HEK293 (cell line): ENCODE results near the gene RBCK1.

ENCODE experiments used
- CTCF ChIA-PET: fragments of 350-600 bp; formaldehyde crosslinking; extraction: SDS; loops from one replicate; lab custom pipeline; 2021; ENCODE audit warnings: antibody characterized with exemption; lab: Yijun Ruan, JAX
- POLR2A ChIA-PET: fragments of 300-600 bp; formaldehyde crosslinking; extraction: SDS; loops from one replicate; lab custom pipeline; 2020; ENCODE audit warnings: antibody characterized with exemption, inconsistent platforms; lab: Yijun Ruan, JAX
- H3K27ac ChIP-seq: fragments of 200-500 bp; sonication (Bioruptor generic); 2 replicates; pipeline ENCODE4 v1.5.1; 2014; ENCODE audit warnings: low read depth, low read length, control low read depth, inconsistent platforms; ENCODE audit errors: extremely low read depth
- H3K36me3 ChIP-seq, 2 experiments: fragments of 200-500 bp in 1 of 2; sonication (Bioruptor generic) in 1 of 2; 1 replicate in 1 of 2; 2 replicates in 1 of 2; pipeline ENCODE4 v1.5.1; 2014 to 2017; ENCODE audit warnings: inconsistent platforms in 2 of 2, low read length in 2 of 2; ENCODE audit not compliant: control insufficient read depth in 2 of 2, insufficient read depth in 1 of 2
- H3K4me1 ChIP-seq: fragments of 200-500 bp; sonication (Bioruptor generic); 2 replicates; pipeline ENCODE4 v1.5.1; 2014; ENCODE audit warnings: mild to moderate bottlenecking, low read length, inconsistent platforms; ENCODE audit not compliant: control insufficient read depth, insufficient read depth
- H3K4me3 ChIP-seq: 2 replicates; pipeline ENCODE4 v1.5.1; 2011; ENCODE audit warnings: low read depth, mild to moderate bottlenecking, control low read depth, low read length, moderate library complexity
- H3K9me3 ChIP-seq: fragments of 200-500 bp; sonication (Bioruptor generic); 2 replicates; pipeline ENCODE4 v1.5.1; 2014; ENCODE audit warnings: low read depth, low read length, inconsistent platforms; ENCODE audit not compliant: control insufficient read depth, insufficient read depth
- BCL11B ChIP-seq: fragments of 450-650 bp; formaldehyde crosslinking; IDR thresholded peaks from 2 replicates; pipeline ENCODE4 v1.5.1; 2016; ENCODE audit warnings: low read depth, missing biosample characterization, missing genetic modification characterization
- GLI4 ChIP-seq: fragments of 450-650 bp; formaldehyde crosslinking; IDR thresholded peaks from 2 replicates; pipeline ENCODE4 v1.5.1; 2016; ENCODE audit warnings: missing biosample characterization, missing genetic modification characterization
- GLIS2 ChIP-seq: fragments of 450-650 bp; formaldehyde crosslinking; IDR thresholded peaks from 2 replicates; pipeline ENCODE4 v1.5.1; 2016; ENCODE audit warnings: missing biosample characterization, missing genetic modification characterization
- MYNN ChIP-seq: fragments of 450-650 bp; formaldehyde crosslinking; IDR thresholded peaks from 2 replicates; pipeline ENCODE4 v1.5.1; 2016; ENCODE audit warnings: missing biosample characterization, missing genetic modification characterization, borderline replicate concordance
- REPIN1 ChIP-seq: fragments of 450-650 bp; formaldehyde crosslinking; IDR thresholded peaks from 2 replicates; pipeline ENCODE4 v1.5.1; 2017; ENCODE audit warnings: missing biosample characterization, missing genetic modification characterization, low read depth
- SCRT1 ChIP-seq: fragments of 450-650 bp; formaldehyde crosslinking; IDR thresholded peaks from 2 replicates; pipeline ENCODE4 v1.5.1; 2016; ENCODE audit warnings: missing biosample characterization, missing genetic modification characterization, borderline replicate concordance
- SCRT2 ChIP-seq: fragments of 450-650 bp; formaldehyde crosslinking; IDR thresholded peaks from 2 replicates; pipeline ENCODE4 v1.5.1; 2016; ENCODE audit warnings: missing biosample characterization, missing genetic modification characterization
- SP3 ChIP-seq: fragments of 450-650 bp; formaldehyde crosslinking; IDR thresholded peaks from 2 replicates; pipeline ENCODE4 v1.5.1; 2016; ENCODE audit warnings: missing biosample characterization, missing genetic modification characterization
- ZBTB17 ChIP-seq: fragments of 450-650 bp; formaldehyde crosslinking; IDR thresholded peaks from 2 replicates; pipeline ENCODE4 v1.5.1; 2016; ENCODE audit warnings: missing biosample characterization, missing genetic modification characterization
- ZBTB20 ChIP-seq: fragments of 450-650 bp; formaldehyde crosslinking; IDR thresholded peaks from 2 replicates; pipeline ENCODE4 v1.5.1; 2016; ENCODE audit warnings: missing biosample characterization, missing genetic modification characterization
- ZEB2 ChIP-seq: fragments of 450-650 bp; formaldehyde crosslinking; IDR thresholded peaks from 2 replicates; pipeline ENCODE4 v1.5.1; 2016; ENCODE audit warnings: missing biosample characterization, missing genetic modification characterization
- ZIC2 ChIP-seq: fragments of 450-650 bp; formaldehyde crosslinking; IDR thresholded peaks from 2 replicates; pipeline ENCODE4 v1.5.1; 2016; ENCODE audit warnings: missing biosample characterization, missing genetic modification characterization
- ZNF112 ChIP-seq: fragments of 450-650 bp; formaldehyde crosslinking; IDR thresholded peaks from 2 replicates; pipeline ENCODE4 v1.5.0; 2017; ENCODE audit warnings: missing biosample characterization, missing genetic modification characterization
- ZNF133 ChIP-seq: fragments of 450-650 bp; formaldehyde crosslinking; IDR thresholded peaks from 2 replicates; pipeline ENCODE4 v1.5.1; 2016; ENCODE audit warnings: missing biosample characterization, missing genetic modification characterization
- ZNF2 ChIP-seq: fragments of 450-650 bp; formaldehyde crosslinking; IDR thresholded peaks from 2 replicates; pipeline ENCODE4 v1.5.1; 2016; ENCODE audit warnings: missing biosample characterization, missing genetic modification characterization
- ZNF214 ChIP-seq: fragments of 450-650 bp; formaldehyde crosslinking; IDR thresholded peaks from 2 replicates; pipeline ENCODE4 v1.5.1; 2017; ENCODE audit warnings: missing biosample characterization, mild to moderate bottlenecking, missing genetic modification characterization, borderline replicate concordance
- ZNF221 ChIP-seq: fragments of 450-650 bp; formaldehyde crosslinking; IDR thresholded peaks from 2 replicates; pipeline ENCODE4 v1.5.1; 2017; ENCODE audit warnings: missing biosample characterization, missing genetic modification characterization, borderline replicate concordance
- ZNF248 ChIP-seq: fragments of 450-650 bp; formaldehyde crosslinking; IDR thresholded peaks from 2 replicates; pipeline ENCODE4 v1.5.1; 2017; ENCODE audit warnings: missing biosample characterization, missing genetic modification characterization
- ZNF311 ChIP-seq: fragments of 450-650 bp; formaldehyde crosslinking; IDR thresholded peaks from 2 replicates; pipeline ENCODE4 v1.5.1; 2017; ENCODE audit warnings: missing biosample characterization, missing genetic modification characterization, borderline replicate concordance
- ZNF335 ChIP-seq: fragments of 450-650 bp; formaldehyde crosslinking; conservative IDR thresholded peaks from 2 replicates; pipeline ENCODE4 v1.5.1; 2016; ENCODE audit warnings: missing biosample characterization, missing genetic modification characterization
- ZNF366 ChIP-seq: fragments of 450-650 bp; formaldehyde crosslinking; conservative IDR thresholded peaks from 2 replicates; pipeline ENCODE4 v1.5.1; 2016; ENCODE audit warnings: missing biosample characterization, missing genetic modification characterization
- ZNF416 ChIP-seq: fragments of 450-650 bp; formaldehyde crosslinking; IDR thresholded peaks from 2 replicates; pipeline ENCODE4 v1.5.1; 2016; ENCODE audit warnings: missing biosample characterization, missing genetic modification characterization
- ZNF473 ChIP-seq: fragments of 450-650 bp; formaldehyde crosslinking; IDR thresholded peaks from 2 replicates; pipeline ENCODE4 v1.5.1; 2017; ENCODE audit warnings: missing biosample characterization, missing genetic modification characterization
- ZNF555 ChIP-seq: fragments of 450-650 bp; formaldehyde crosslinking; conservative IDR thresholded peaks from 2 replicates; pipeline ENCODE4 v1.5.1; 2017; ENCODE audit warnings: missing biosample characterization, mild to moderate bottlenecking, missing genetic modification characterization, inconsistent platforms
- ZNF560 ChIP-seq: fragments of 450-650 bp; formaldehyde crosslinking; IDR thresholded peaks from 2 replicates; pipeline ENCODE4 v1.5.1; 2017; ENCODE audit warnings: missing biosample characterization, missing genetic modification characterization, borderline replicate concordance
- ZNF571 ChIP-seq: fragments of 450-650 bp; formaldehyde crosslinking; IDR thresholded peaks from 2 replicates; pipeline ENCODE4 v1.5.0; 2017; ENCODE audit warnings: missing biosample characterization, missing genetic modification characterization
- ZNF600 ChIP-seq: fragments of 450-650 bp; formaldehyde crosslinking; IDR thresholded peaks from 2 replicates; pipeline ENCODE4 v1.5.1; 2016; ENCODE audit warnings: missing biosample characterization, missing genetic modification characterization
- ZNF639 ChIP-seq: fragments of 450-650 bp; formaldehyde crosslinking; IDR thresholded peaks from 2 replicates; pipeline ENCODE4 v1.5.1; 2016; ENCODE audit warnings: missing biosample characterization, missing genetic modification characterization
- ZNF670 ChIP-seq: fragments of 450-650 bp; formaldehyde crosslinking; IDR thresholded peaks from 2 replicates; pipeline ENCODE4 v1.5.1; 2016; ENCODE audit warnings: missing biosample characterization, missing genetic modification characterization, low read depth
- ZNF768 ChIP-seq: fragments of 450-650 bp; formaldehyde crosslinking; IDR thresholded peaks from 2 replicates; pipeline ENCODE4 v1.5.1; 2018; ENCODE audit warnings: missing biosample characterization, mild to moderate bottlenecking, missing genetic modification characterization
- ZNF792 ChIP-seq: fragments of 450-650 bp; formaldehyde crosslinking; IDR thresholded peaks from 2 replicates; pipeline ENCODE4 v1.5.1; 2016; ENCODE audit warnings: missing biosample characterization, missing genetic modification characterization
- ZNF843 ChIP-seq: fragments of 450-650 bp; formaldehyde crosslinking; IDR thresholded peaks from 2 replicates; pipeline ENCODE4 v1.5.1; 2016; ENCODE audit warnings: missing biosample characterization, missing genetic modification characterization
- ZSCAN5A ChIP-seq: fragments of 450-650 bp; formaldehyde crosslinking; IDR thresholded peaks from 2 replicates; pipeline ENCODE4 v1.5.1; 2016; ENCODE audit warnings: missing biosample characterization, missing genetic modification characterization
- TF ChIP-seq, protein P1 (sequence below): sonication (generic); formaldehyde crosslinking; IDR thresholded peaks from 2 replicates; pipeline ENCODE4 v1.8.1; 2022; ENCODE audit warnings: mild to moderate bottlenecking, moderate library complexity, missing genetic modification reagents

RBCK1 gene

GRCh38 chr20:460707-461106 lies 52.6 kb downstream of the RBCK1 start (continued):
- TF ChIP-seq ZNF366 (no peak), SCRT2 (peak; percentile 94), ZNF600 (tag by site-specific recombination) (peak; percentile 82), SCRT1 (tag by site-specific recombination) (peak; percentile 69; the same call in 1 of the 2 replicates), ZIC2 (tag by site-specific recombination) (no peak)

- ChIA-PET POLR2A (interaction anchor here (0.6 to 1.7 kb wide), 4 partner anchors 48 to 114 kb away, joined by 3 to 5 read pairs (median 4); partner anchors contain the start of genes CSNK2A1 and NRSN2), CTCF (interaction anchor here (0.7 to 2.1 kb wide), 4 partner anchors 30 to 177 kb away, joined by 3 to 7 read pairs (median 3); no protein-coding TSS in a partner anchor)
- peaks cover 0 to 4% of the 10 kb centered on the region in 2 experiments; a peak in 1 of 3 replicates for H3K36me3 ChIP-seq
- no peaks in the 10 kb centered on the region for H3K9me3 ChIP-seq
- peak overlapping the region; percentile 86 for H3K27ac ChIP-seq
- H3K4me3 ChIP-seq, result peak overlapping the region; percentile 77
- H3K4me1 ChIP-seq, result peaks cover 15% of the 10 kb centered on the region
- TF ChIP-seq SP3 (tag by site-specific recombination) (0 out of 2 replicates have a peak, but pooled peaks have one; percentile 26), ZNF768 (no peak), ZNF2 (tag by site-specific recombination) (no peak), ZEB2 (tag by site-specific recombination) (0 out of 2 replicates have a peak, but pooled peaks have one; percentile 42), ZNF248 (tag by site-specific recombination) (no peak), ZNF221 (no peak), ZNF571 (tag by site-specific recombination) (no peak), ZNF792 (no peak), ZNF112 (tag by site-specific recombination) (no peak), ZBTB17 (tag by site-specific recombination) (peak; percentile 97), ZNF555 (no peak), ZNF843 (tag by site-specific recombination) (no peak), ZNF335 (peak; percentile 81), ZBTB20 (tag by site-specific recombination) (peak; percentile 83), ZNF133 (no peak), ZNF560 (tag by site-specific recombination) (no peak), ZNF473 (tag by site-specific recombination) (no peak), ZNF670 (tag by site-specific recombination) (no peak), MYNN (tag by site-specific recombination) (no peak), ZNF214 (tag by site-specific recombination) (no peak), ZNF600 (tag by site-specific recombination) (peak; percentile 93), ZNF639 (tag by site-specific recombination) (no peak), ZNF311 (tag by site-specific recombination) (no peak), GLI4 (tag by site-specific recombination) (no peak), ZSCAN5A (tag by site-specific recombination) (no peak), GLIS2 (tag by site-specific recombination) (peak; percentile 76), ZNF416 (no peak), BCL11B (tag by site-specific recombination) (no peak), REPIN1 (tag by site-specific recombination) (no peak)
- TF ChIP-seq, protein P1, sequence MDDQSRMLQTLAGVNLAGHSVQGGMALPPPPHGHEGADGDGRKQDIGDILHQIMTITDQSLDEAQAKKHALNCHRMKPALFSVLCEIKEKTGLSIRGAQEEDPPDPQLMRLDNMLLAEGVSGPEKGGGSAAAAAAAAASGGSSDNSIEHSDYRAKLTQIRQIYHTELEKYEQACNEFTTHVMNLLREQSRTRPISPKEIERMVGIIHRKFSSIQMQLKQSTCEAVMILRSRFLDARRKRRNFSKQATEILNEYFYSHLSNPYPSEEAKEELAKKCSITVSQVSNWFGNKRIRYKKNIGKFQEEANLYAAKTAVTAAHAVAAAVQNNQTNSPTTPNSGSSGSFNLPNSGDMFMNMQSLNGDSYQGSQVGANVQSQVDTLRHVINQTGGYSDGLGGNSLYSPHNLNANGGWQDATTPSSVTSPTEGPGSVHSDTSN (CRISPR knock-in tag), result no peak
Observed at GRCh38 chr20:461254-462198, 53.4 kb downstream of the RBCK1 start.
